ENCODE data around the gene HDGFL2. TPM values are rescaled to one million over a fixed set of nuclear protein-coding genes. Genes with fewer than 3 reads are reported as not detected.

Gene HDGFL2
- polyA plus RNA-seq, 1 experiment = 26.0 TPM

GRCh38 chr19:4477034-4477801 lies 5.1 kb downstream of the HDGFL2 start:
- ChIA-PET POLR2A (no interaction called here), CTCF (no interaction called here)
- DNase-seq (ENCODE audit: low read depth) = no peak
- no peak overlapping the region for H3K4me3 ChIP-seq (ENCODE audit: low read depth, low read length)
- no peak for TF ChIP-seq CTCF (IDR thresholded peaks at IDR 0.05; ENCODE audit: insufficient read depth, low read depth, low read length)
- no peaks in the 10 kb centered on the region for H3K27me3 ChIP-seq (ENCODE audit: control insufficient read depth, insufficient read depth, low read length)
- peaks cover 22% of the 10 kb centered on the region for H3K36me3 ChIP-seq (ENCODE audit: control insufficient read depth, insufficient read depth, low read length)

DNA sequence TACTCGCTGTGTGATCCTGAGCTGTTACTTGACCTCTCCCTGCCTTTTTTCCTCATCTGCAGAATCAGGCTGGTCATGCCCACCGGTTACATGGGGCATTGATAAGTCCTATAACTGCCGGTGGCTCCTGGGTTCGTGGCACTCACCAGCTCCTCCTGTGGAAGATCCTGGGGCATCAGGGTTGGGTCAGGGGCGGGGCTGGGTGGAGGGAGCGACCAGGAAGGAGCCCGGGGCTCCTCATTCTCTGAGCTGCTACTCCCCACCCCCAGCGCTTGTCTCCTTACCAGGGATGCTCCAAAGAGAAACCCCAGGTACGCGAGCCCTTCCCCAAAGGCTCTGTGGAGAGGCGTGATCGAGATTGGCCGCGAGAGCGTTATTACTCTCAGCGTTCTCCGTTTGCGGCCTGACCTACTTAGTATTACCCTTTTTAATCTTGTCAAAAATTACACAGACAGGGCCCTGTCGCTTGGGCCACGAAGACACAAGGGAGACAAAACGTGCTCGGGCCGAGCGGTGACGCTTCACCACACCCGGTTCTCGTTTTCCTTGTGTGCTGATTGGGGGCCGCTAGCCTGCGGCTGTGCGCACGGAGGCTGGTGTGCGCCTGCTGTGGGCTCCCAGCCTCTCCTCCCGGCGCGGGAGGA lies 10.7 kb downstream of the HDGFL2 start:
- POLR2A ChIA-PET = no interaction called here
- no peak for DNase-seq (ENCODE audit: low read depth)

GRCh38 chr19:4483385-4483784 lies 11.3 kb downstream of the HDGFL2 start:
- Histone ChIP-seq H3K36me3 (ENCODE audit: control insufficient read depth, insufficient read depth, low read length) (peaks cover 18% of the 10 kb centered on the region), H3K4me3 (ENCODE audit: low read depth, low read length) (no peak overlapping the region), H3K27me3 (ENCODE audit: control insufficient read depth, insufficient read depth, low read length) (no peaks in the 10 kb centered on the region)
- TF ChIP-seq CTCF (IDR thresholded peaks at IDR 0.05; ENCODE audit: insufficient read depth, low read depth, low read length) = no peak
- POLR2A ChIA-PET = no interaction called here
- CTCF ChIA-PET = interaction anchor here (0.6 kb wide), 1 partner anchor 277 kb away, joined by 3 read pairs; no protein-coding TSS in a partner anchor
- DNase-seq (ENCODE audit: low read depth) = no peak

More for the DNA sequence above, 10.7 kb downstream of the HDGFL2 start:
- peaks cover 18% of the 10 kb centered on the region for H3K36me3 ChIP-seq (ENCODE audit: control insufficient read depth, insufficient read depth, low read length)
- CTCF ChIA-PET = interaction anchor here (0.7 kb wide), 1 partner anchor 297 kb away, joined by 3 read pairs; no protein-coding TSS in a partner anchor
- no peak overlapping the region for H3K4me3 ChIP-seq (ENCODE audit: low read depth, low read length)
- no peaks in the 10 kb centered on the region for H3K27me3 ChIP-seq (ENCODE audit: control insufficient read depth, insufficient read depth, low read length)
- TF ChIP-seq CTCF (IDR thresholded peaks at IDR 0.05; ENCODE audit: insufficient read depth, low read depth, low read length) = no peak

GRCh38 chr19:4487572-4487971 lies 15.5 kb downstream of the HDGFL2 start:
- peaks cover 21% of the 10 kb centered on the region for H3K36me3 ChIP-seq (ENCODE audit: control insufficient read depth, insufficient read depth, low read length)
- TF ChIP-seq CTCF (IDR thresholded peaks at IDR 0.05; ENCODE audit: insufficient read depth, low read depth, low read length) = no peak

DNA sequence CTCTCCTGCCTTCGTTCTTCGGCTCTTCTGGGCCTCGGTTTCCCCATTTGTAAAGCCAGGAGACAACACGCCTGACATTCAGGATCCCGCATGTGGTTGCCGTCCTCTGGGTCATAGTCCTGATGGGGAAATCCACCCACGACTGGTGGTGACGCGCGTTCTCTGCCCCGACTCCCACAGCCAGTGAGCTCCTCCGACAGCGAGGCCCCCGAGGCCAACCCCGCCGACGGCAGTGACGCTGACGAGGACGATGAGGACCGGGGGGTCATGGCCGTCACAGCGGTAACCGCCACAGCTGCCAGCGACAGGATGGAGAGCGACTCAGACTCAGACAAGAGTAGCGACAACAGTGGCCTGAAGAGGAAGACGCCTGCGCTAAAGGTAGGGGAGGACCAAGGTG lies 16.4 kb downstream of the HDGFL2 start:
- peaks cover 18% of the 10 kb centered on the region for H3K36me3 ChIP-seq (ENCODE audit: control insufficient read depth, insufficient read depth, low read length)
- ChIA-PET CTCF (no interaction called here), POLR2A (no interaction called here)
- no peak for TF ChIP-seq CTCF (IDR thresholded peaks at IDR 0.05; ENCODE audit: insufficient read depth, low read depth, low read length)
- H3K27me3 ChIP-seq (ENCODE audit: control insufficient read depth, insufficient read depth, low read length) = no peaks in the 10 kb centered on the region
- H3K4me3 ChIP-seq (ENCODE audit: low read depth, low read length) = no peak overlapping the region
- no peak for DNase-seq (ENCODE audit: low read depth)

More at GRCh38 chr19:4487572-4487971, 15.5 kb downstream of the HDGFL2 start:
- DNase-seq (ENCODE audit: low read depth) = no peak
- CTCF ChIA-PET = no interaction called here
- POLR2A ChIA-PET = no interaction called here
- no peak overlapping the region for H3K4me3 ChIP-seq (ENCODE audit: low read depth, low read length)
- H3K27me3 ChIP-seq (ENCODE audit: control insufficient read depth, insufficient read depth, low read length) = no peaks in the 10 kb centered on the region

All from BJ (cell line).